HEK293 (cell line): Measurements from ENCODE around the gene LRP1B.

Experiments used
- CTCF ChIA-PET: fragments of 350-600 bp; formaldehyde crosslinking; extraction: SDS; loops from one replicate; lab custom pipeline; 2021; ENCODE audit warnings: antibody characterized with exemption; lab: Yijun Ruan, JAX
- POLR2A ChIA-PET: fragments of 300-600 bp; formaldehyde crosslinking; extraction: SDS; loops from one replicate; lab custom pipeline; 2020; ENCODE audit warnings: antibody characterized with exemption, inconsistent platforms; lab: Yijun Ruan, JAX
- H3K27ac ChIP-seq: fragments of 200-500 bp; sonication (Bioruptor generic); 2 replicates; pipeline ENCODE4 v1.5.1; 2014; ENCODE audit warnings: low read depth, low read length, control low read depth, inconsistent platforms; ENCODE audit errors: extremely low read depth
- H3K36me3 ChIP-seq, 2 experiments: fragments of 200-500 bp in 1 of 2; sonication (Bioruptor generic) in 1 of 2; 1 replicate in 1 of 2; 2 replicates in 1 of 2; pipeline ENCODE4 v1.5.1; 2014 to 2017; ENCODE audit warnings: inconsistent platforms in 2 of 2, low read length in 2 of 2; ENCODE audit not compliant: control insufficient read depth in 2 of 2, insufficient read depth in 1 of 2
- H3K4me1 ChIP-seq: fragments of 200-500 bp; sonication (Bioruptor generic); 2 replicates; pipeline ENCODE4 v1.5.1; 2014; ENCODE audit warnings: mild to moderate bottlenecking, low read length, inconsistent platforms; ENCODE audit not compliant: control insufficient read depth, insufficient read depth
- H3K4me3 ChIP-seq: 2 replicates; pipeline ENCODE4 v1.5.1; 2011; ENCODE audit warnings: low read depth, mild to moderate bottlenecking, control low read depth, low read length, moderate library complexity
- H3K9me3 ChIP-seq: fragments of 200-500 bp; sonication (Bioruptor generic); 2 replicates; pipeline ENCODE4 v1.5.1; 2014; ENCODE audit warnings: low read depth, low read length, inconsistent platforms; ENCODE audit not compliant: control insufficient read depth, insufficient read depth
- BCL6B ChIP-seq: fragments of 450-650 bp; formaldehyde crosslinking; IDR thresholded peaks from 2 replicates; pipeline ENCODE4 v1.5.1; 2017; ENCODE audit warnings: missing biosample characterization, missing genetic modification characterization
- ELK4 ChIP-seq: IDR thresholded peaks from 2 replicates; pipeline ENCODE4 v1.6.1; 2011; ENCODE audit warnings: mild to moderate bottlenecking, low read depth, low read length, borderline replicate concordance
- GLI2 ChIP-seq: fragments of 450-650 bp; formaldehyde crosslinking; IDR thresholded peaks from 2 replicates; pipeline ENCODE4; 2017; ENCODE audit warnings: missing biosample characterization, missing genetic modification characterization, low read depth, borderline replicate concordance
- IKZF3 ChIP-seq: fragments of 450-650 bp; IDR thresholded peaks from 2 replicates; pipeline ENCODE4 v1.5.0; 2018; ENCODE audit warnings: missing biosample characterization, mild to moderate bottlenecking, missing genetic modification characterization, moderate library complexity
- SP7 ChIP-seq: fragments of 450-650 bp; formaldehyde crosslinking; IDR thresholded peaks from 2 replicates; pipeline ENCODE4 v1.5.1; 2016; ENCODE audit warnings: missing biosample characterization, missing genetic modification characterization
- TCF7L2 ChIP-seq: IDR thresholded peaks from 2 replicates; pipeline ENCODE4 v1.6.1; 2011; ENCODE audit warnings: low read depth, mild to moderate bottlenecking, inconsistent platforms, low read length, moderate library complexity, borderline replicate concordance
- TSHZ1 ChIP-seq: fragments of 450-650 bp; formaldehyde crosslinking; IDR thresholded peaks from 2 replicates; pipeline ENCODE4 v1.5.1; 2016; ENCODE audit warnings: missing biosample characterization, missing genetic modification characterization, borderline replicate concordance
- ZBTB26 ChIP-seq: fragments of 450-650 bp; formaldehyde crosslinking; optimal IDR thresholded peaks from 2 replicates; pipeline ENCODE3; 2016; ENCODE audit warnings: missing biosample characterization, mild to moderate bottlenecking, missing genetic modification characterization
- ZNF169 ChIP-seq: fragments of 450-650 bp; formaldehyde crosslinking; IDR thresholded peaks from 2 replicates; pipeline ENCODE4 v1.5.1; 2016; ENCODE audit warnings: missing biosample characterization, missing genetic modification characterization
- ZNF239 ChIP-seq: fragments of 450-650 bp; formaldehyde crosslinking; IDR thresholded peaks from 2 replicates; pipeline ENCODE4 v1.5.1; 2016; ENCODE audit warnings: missing biosample characterization, missing genetic modification characterization
- ZNF354C ChIP-seq: fragments of 450-650 bp; formaldehyde crosslinking; IDR thresholded peaks from 2 replicates; pipeline ENCODE4 v1.5.1; 2016; ENCODE audit warnings: missing biosample characterization, missing genetic modification characterization, low read depth, borderline replicate concordance
- ZNF37A ChIP-seq: fragments of 450-650 bp; IDR thresholded peaks from 2 replicates; pipeline ENCODE4 v1.5.1; 2018; ENCODE audit warnings: missing biosample characterization, missing genetic modification characterization
- ZNF488 ChIP-seq: fragments of 450-650 bp; formaldehyde crosslinking; IDR thresholded peaks from 2 replicates; pipeline ENCODE4 v1.5.1; 2016; ENCODE audit warnings: missing biosample characterization, missing genetic modification characterization
- ZNF513 ChIP-seq: fragments of 450-650 bp; IDR thresholded peaks from 2 replicates; pipeline ENCODE4 v1.5.1; 2018; ENCODE audit warnings: missing biosample characterization, missing genetic modification characterization
- ZNF529 ChIP-seq: fragments of 450-650 bp; formaldehyde crosslinking; IDR thresholded peaks from 2 replicates; pipeline ENCODE4 v1.5.1; 2017; ENCODE audit warnings: missing genetic modification characterization, missing biosample characterization; ENCODE audit not compliant: insufficient replicate concordance
- ZNF544 ChIP-seq: fragments of 450-650 bp; formaldehyde crosslinking; IDR thresholded peaks from 2 replicates; pipeline ENCODE4 v1.5.0; 2017; ENCODE audit warnings: missing biosample characterization, missing genetic modification characterization
- ZNF571 ChIP-seq: fragments of 450-650 bp; formaldehyde crosslinking; IDR thresholded peaks from 2 replicates; pipeline ENCODE4 v1.5.0; 2017; ENCODE audit warnings: missing biosample characterization, missing genetic modification characterization
- ZNF645 ChIP-seq: fragments of 450-650 bp; formaldehyde crosslinking; IDR thresholded peaks from 2 replicates; pipeline ENCODE4; 2016; ENCODE audit warnings: missing biosample characterization, missing genetic modification characterization
- ZNF654 ChIP-seq: fragments of 450-650 bp; formaldehyde crosslinking; IDR thresholded peaks from 2 replicates; pipeline ENCODE4 v1.5.1; 2016; ENCODE audit warnings: low read depth, missing biosample characterization, missing genetic modification characterization
- ZNF677 ChIP-seq: fragments of 450-650 bp; IDR thresholded peaks from 2 replicates; pipeline ENCODE4 v1.5.0; 2018; ENCODE audit warnings: missing biosample characterization, mild to moderate bottlenecking, missing genetic modification characterization, moderate library complexity
- ZNF776 ChIP-seq: fragments of 450-650 bp; formaldehyde crosslinking; IDR thresholded peaks from 2 replicates; pipeline ENCODE4 v1.5.0; 2017; ENCODE audit warnings: missing biosample characterization, missing genetic modification characterization, borderline replicate concordance
- ZSCAN18 ChIP-seq: fragments of 450-650 bp; formaldehyde crosslinking; IDR thresholded peaks from 2 replicates; pipeline ENCODE4 v1.5.1; 2016; ENCODE audit warnings: missing biosample characterization, missing genetic modification characterization
- ZXDB ChIP-seq: fragments of 450-650 bp; formaldehyde crosslinking; IDR thresholded peaks from 2 replicates; pipeline ENCODE4 v1.5.1; 2016; ENCODE audit warnings: missing biosample characterization, missing genetic modification characterization

Gene LRP1B

GRCh38 chr2:140639628-140640027 is 1491.2 kb downstream of the LRP1B start:
- Histone ChIP-seq H3K4me3 (no peak overlapping the region), H3K27ac (no peak overlapping the region), H3K9me3 (no peaks in the 10 kb centered on the region), H3K4me1 (no peaks in the 10 kb centered on the region), H3K36me3 (no peaks in the 10 kb centered on the region)
- ChIA-PET CTCF (interaction anchor here (0.5 to 1.1 kb wide), 2 partner anchors 46 to 54 kb away, joined by 3 read pairs; no protein-coding TSS in a partner anchor), POLR2A (no interaction called here)
- TF ChIP-seq ZNF645 (tag by site-specific recombination) = no peak
- no peak for TF ChIP-seq ZNF239 (tag by site-specific recombination)
- no peak for TF ChIP-seq ZNF776 (tag by site-specific recombination)
- no peak for TF ChIP-seq ZNF169 (tag by site-specific recombination)
- TF ChIP-seq BCL6B (tag by site-specific recombination) = no peak
- no peak for TF ChIP-seq ZNF513
- TF ChIP-seq ZNF354C (tag by site-specific recombination) = no peak
- TF ChIP-seq ZSCAN18 = no peak
- no peak for TF ChIP-seq ZBTB26 (tag by site-specific recombination)
- TF ChIP-seq ZNF529 (tag by site-specific recombination) = no peak
- no peak for TF ChIP-seq SP7 (tag by site-specific recombination)
- TF ChIP-seq ZNF37A (tag by site-specific recombination) = no peak
- no peak for TF ChIP-seq ZNF544

- CTCF ChIA-PET = interaction anchor here (0.7 kb wide), 1 partner anchor 1443 kb away, joined by 3 read pairs; no protein-coding TSS in a partner anchor
- Histone ChIP-seq H3K9me3 (no peaks in the 10 kb centered on the region), H3K36me3 (no peaks in the 10 kb centered on the region), H3K27ac (no peak overlapping the region), H3K4me1 (no peaks in the 10 kb centered on the region), H3K4me3 (no peak overlapping the region)
- POLR2A ChIA-PET = no interaction called here
- no peak for TF ChIP-seq ZNF677 (tag by site-specific recombination)
- TF ChIP-seq GLI2 (tag by site-specific recombination) = no peak
- no peak for TF ChIP-seq TCF7L2
- no peak for TF ChIP-seq ZNF488 (tag by site-specific recombination)
- TF ChIP-seq ELK4 = no peak
- no peak for TF ChIP-seq ZNF571 (tag by site-specific recombination)
- TF ChIP-seq IKZF3 (tag by site-specific recombination) = no peak
- no peak for TF ChIP-seq TSHZ1 (tag by site-specific recombination)
- TF ChIP-seq ZNF654 = no peak
- TF ChIP-seq ZXDB = no peak
Measured at GRCh38 chr2:140630557-140630956, 1500.3 kb downstream of the LRP1B start.
